Stimulated activated CD4-positive, alpha-beta T cell treated with anti-CD3 and anti-CD28 coated beads, Interleukin-1b, Interleukin-23, amount 100 ng/mL, for 48 hours (primary cell): ENCODE data around the gene GID8.
"Not testable (repeated sequence)": the region's sequence is repeated elsewhere in the genome, so short reads cannot be mapped to it uniquely, and the experiment has no call there.

Experiments used
- DNase-seq: peaks from one replicate; pipeline ENCODE4 v3.0.0-alpha.2; 2020

Gene GID8

DNA sequence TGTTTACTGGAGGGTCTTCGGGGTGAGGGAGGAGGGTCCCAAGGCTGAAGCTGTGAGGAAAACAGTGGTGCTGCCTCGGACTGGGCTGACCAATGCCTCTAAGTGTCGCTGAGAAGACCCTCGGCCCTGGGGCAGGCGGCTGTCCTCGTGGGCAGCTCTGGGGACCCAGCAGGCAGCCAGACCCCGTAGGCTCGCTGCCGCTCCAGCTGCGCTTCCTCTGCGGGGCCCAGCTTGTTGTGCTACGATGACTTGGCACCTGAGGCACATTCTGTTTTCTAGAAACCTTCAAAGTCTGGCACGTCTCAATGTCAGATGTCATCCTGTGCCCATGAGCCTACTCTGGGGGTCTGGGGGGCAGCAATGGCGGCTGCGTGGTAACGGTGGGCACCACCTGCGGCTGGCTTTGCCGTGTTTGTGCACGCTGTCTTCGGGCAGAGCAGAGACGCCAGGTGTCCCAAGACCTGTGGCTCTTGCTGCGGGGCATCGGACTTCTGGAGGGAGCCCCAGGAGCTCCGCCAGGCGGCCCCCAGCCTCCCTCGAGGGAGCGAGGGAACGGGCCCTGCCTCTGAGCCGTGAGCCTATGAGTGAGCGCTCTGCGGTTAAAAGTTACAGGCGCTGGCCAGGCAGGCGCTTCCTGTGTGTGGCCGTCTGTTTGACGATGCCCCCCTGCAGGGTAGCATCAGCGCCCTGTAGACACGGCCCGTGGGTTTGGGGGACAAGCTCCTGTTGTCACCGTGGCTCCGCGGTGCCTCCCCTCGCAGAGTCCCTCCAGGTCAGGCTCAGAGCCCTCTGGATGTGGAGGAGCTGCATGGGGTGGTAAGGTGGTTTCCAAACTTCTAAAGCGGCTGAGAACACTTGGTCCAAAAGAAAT, 21.4 kb downstream of the GID8 start:
- DNase-seq, result no peak

- no peak for DNase-seq
These were observed 22.1 kb downstream of the GID8 start for GRCh38 chr20:62959998-62960436.

GRCh38 chr20:62960446-62961309, 22.7 kb downstream of the GID8 start:
- not testable (repeated sequence) for DNase-seq

DNA sequence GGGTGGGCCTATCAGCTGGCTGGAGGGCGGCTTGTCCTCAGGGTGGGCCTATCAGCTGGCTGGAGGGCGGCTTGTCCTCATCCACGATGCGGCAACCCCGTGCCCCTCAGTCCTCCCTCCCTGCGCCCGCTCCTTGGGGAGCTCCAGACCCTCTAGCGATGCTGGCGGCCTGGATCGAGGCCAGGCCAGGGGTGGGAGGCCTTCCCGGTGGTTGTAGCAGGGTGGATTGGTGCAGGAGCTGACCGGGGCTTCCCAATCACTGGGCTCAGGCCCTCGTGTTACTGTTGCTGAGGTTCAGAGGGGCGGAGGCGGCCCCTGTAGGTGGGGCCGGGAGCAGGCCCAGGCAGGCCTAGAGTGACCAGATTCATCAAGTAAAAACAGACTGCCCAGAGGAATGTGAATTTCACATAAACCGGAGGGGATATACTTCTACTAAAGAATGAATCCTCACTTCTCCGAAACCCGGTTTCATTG, 23.4 kb downstream of the GID8 start:
- no peak for DNase-seq

DNA sequence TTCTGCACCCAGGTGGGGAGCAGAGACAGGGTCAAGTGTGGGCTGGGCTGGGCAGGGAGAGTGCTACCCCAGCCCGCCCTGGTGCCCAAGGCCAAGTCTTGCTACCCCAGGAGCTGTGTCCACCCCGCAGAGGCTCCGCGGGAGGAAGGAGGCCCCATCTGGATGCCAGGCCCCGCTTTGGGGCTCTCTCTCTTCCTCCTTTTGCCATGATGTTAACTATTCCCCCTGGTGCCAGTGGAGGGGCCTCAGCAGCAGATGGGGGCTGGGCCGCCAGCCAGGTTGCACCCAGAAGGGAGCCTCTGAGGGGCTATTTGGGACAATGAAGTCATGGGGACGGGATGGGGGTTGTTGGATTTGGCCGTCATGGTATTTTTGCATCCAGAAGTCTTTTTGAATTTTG, 23.9 kb downstream of the GID8 start:
- no peak for DNase-seq

DNA sequence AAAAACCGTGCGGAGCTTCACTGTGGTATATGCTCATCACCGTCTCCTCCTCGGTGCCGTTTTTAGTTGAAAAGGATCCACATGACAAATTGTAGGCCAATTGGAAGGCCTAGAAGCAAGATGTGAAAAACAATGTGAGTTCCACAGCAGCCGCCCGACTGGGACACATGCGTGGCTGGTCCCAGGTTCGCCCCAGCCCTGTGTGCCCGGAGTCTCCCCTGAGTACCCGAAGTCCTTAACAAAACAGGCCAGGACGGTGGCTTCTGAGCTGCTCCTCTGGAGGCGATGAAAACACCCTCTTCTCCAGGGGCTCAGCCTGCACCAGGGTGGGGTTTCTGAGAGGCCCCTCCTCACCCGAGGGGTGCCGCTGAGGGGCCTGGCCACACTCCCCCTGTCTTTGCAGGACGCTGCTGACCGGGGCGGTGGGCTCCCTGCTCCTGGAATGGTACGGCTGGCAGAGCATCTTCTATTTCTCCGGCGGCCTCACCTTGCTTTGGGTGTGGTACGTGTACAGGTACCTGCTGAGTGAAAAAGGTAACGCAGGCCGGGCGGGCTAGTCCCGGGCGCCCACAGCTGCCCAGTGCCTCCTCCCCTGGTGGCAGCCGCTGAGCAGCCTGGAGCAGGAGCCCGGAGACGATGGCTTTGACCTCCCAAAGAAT, 24.4 kb downstream of the GID8 start:
- no peak for DNase-seq

GRCh38 chr20:62962891-62963613, 25.1 kb downstream of the GID8 start:
- no peak for DNase-seq

GRCh38 chr20:62963614-62964397, 25.9 kb downstream of the GID8 start:
- no peak for DNase-seq

DNA sequence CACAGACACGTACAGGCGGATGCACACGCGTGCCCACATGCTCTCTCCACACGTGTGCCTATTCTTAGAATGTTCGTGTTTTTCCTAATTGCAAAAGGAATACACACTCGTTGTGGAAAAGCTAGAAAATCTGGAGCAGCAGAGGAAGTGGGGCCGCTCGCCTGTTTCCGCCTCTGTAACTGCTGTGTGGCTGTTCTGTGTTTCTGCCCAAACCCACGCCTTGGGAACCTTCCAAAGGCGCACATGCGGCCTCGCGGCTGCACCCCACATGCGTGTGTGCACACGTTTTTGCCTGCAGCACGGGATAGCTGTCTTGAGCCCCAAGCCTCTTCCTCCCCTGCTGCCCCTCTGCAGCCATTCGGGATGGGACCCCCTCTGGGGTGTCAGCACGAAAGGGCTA, 26.8 kb downstream of the GID8 start:
- no peak for DNase-seq

GRCh38 chr20:62965363-62965771, 27.4 kb downstream of the GID8 start:
- no peak for DNase-seq

DNA sequence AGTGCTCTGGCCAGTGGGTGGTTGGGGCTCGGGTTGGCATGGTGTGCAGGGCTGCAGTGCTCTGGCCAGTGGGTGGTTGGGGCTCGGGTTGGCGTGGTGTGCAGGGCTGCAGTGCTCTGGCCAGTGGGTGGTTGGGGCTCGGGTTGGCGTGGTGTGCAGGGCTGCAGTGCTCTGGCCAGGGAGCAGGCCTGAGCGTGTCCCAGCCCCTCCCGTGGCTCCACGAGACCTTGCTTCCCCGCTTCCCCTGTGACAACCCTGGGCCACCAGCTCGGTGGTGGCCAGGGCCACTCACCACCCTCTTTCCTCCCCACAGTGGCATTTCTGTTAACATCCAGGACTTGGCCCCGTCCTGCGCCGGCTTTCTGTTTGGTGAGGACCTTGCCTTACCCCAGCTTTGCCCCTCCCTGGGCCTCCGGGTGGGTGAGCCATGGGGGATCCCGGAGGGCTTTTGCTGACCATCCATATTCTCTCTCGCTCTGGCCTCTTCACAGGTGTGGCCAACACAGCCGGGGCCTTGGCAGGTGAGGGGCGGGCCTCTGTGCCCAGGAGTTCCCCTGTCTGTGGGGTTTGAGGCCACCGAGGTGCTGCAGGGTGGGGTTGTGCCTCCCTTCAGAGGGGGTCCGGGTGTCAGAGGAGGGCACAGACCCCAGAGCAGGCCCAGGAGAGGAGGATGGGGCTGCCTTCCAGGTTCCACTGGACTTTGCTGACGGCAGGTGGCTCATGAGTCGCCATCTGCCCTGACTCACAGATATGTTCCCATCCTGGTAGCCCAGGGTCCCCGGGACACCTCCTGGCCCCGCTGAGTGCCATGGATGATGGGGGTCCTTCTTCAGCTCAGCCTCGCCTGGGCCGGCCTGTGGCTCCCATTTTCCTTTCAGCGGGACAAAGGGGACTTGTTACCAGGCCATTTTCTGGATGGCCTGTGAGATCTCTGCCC, 28.5 kb downstream of the GID8 start:
- no peak for DNase-seq

DNA sequence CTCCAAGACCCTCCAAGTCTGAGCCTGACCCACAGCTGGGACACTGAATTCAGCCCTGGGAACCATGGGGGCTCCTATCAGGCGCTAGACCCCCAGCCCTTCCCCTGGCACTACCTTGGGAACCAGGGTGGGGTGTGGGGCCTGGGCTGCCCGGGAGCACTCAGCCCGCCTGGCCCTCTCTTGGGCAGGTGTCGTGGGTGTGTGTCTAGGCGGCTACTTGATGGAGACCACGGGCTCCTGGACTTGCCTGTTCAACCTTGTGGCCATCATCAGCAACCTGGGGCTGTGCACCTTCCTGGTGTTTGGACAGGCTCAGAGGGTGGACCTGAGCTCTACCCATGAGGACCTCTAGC, 29.2 kb downstream of the GID8 start:
- no peak for DNase-seq

- no peak for DNase-seq
These were observed 29.8 kb downstream of the GID8 start for GRCh38 chr20:62967628-62968351.

- no peak for DNase-seq
These were observed 30.6 kb downstream of the GID8 start for GRCh38 chr20:62968378-62969178.

- no peak for DNase-seq
These were observed 31.3 kb downstream of the GID8 start for GRCh38 chr20:62969179-62969760.

GRCh38 chr20:62969939-62970306, 32.0 kb downstream of the GID8 start:
- DNase-seq, result no peak

- no peak for DNase-seq
These were observed 32.6 kb downstream of the GID8 start for GRCh38 chr20:62970307-62971210.
